ENCODE measurements around the gene SCML2.

Gene SCML2

DNA sequence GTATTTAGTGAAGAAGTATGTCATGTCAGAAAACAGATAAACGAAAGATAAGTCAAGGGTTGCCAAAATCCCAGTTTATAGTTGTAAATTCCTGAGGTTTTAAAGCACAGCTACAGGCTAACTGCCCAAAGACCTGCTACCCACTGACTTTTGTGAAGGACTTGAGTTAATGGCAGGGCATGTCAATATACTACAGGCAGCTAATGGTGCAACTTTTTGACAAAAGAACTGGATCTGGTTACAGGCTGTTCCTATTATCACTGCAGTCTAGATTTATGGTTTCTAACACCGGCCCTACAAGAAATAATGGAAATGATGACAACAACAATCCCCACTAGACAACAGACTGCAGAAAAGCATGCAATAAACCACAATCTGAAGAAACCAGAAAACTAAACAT is 6.4 kb downstream of the SCML2 start:
- no peak overlapping the region for H3K27ac ChIP-seq (ENCODE audit: low read length, poor library complexity, severe bottlenecking)
- 0% methylated on average over 1 of the region's 2 CpGs for WGBS
- no peak overlapping the region for H2AFZ ChIP-seq (ENCODE audit: low read depth, low read length)
- no peak overlapping the region for H4K8ac ChIP-seq (ENCODE audit: low read length)
- no peaks in the 10 kb centered on the region for H3K36me3 ChIP-seq (ENCODE audit: control insufficient read depth in 1 of 2, insufficient read depth in 2 of 2, low read depth in 1 of 2, low read length in 2 of 2)
- no peak overlapping the region for H2BK15ac ChIP-seq (ENCODE audit: low read depth, poor library complexity, severe bottlenecking)
- no peak overlapping the region for H3K4me2 ChIP-seq (ENCODE audit: low read length, poor library complexity, severe bottlenecking)
- H2BK12ac ChIP-seq (ENCODE audit: low read length in 2 of 2) = no peak overlapping the region
- H3K18ac ChIP-seq (ENCODE audit: low read depth in 1 of 2, low read length in 2 of 2) = no peak overlapping the region
- H3K79me1 ChIP-seq (replicated peaks; ENCODE audit: low read length, poor library complexity, severe bottlenecking) = no peaks in the 10 kb centered on the region
- no peak overlapping the region for H4K91ac ChIP-seq (ENCODE audit: low read length)
- no peak overlapping the region for H3K14ac ChIP-seq (ENCODE audit: low read length in 2 of 2)
- no peak overlapping the region for H3K4ac ChIP-seq (ENCODE audit: low read depth in 1 of 2, low read length in 2 of 2)
- H3K27me3 ChIP-seq (ENCODE audit: control insufficient read depth in 1 of 2, insufficient read depth in 1 of 2, low read length in 2 of 2) = no peaks in the 10 kb centered on the region
- H3K9ac ChIP-seq (ENCODE audit: low read length) = no peak overlapping the region
- H3K4me3 ChIP-seq (ENCODE audit: insufficient read depth in 1 of 2, low read depth in 1 of 2, low read length in 2 of 2) = no peak overlapping the region
- H3K9me3 ChIP-seq (ENCODE audit: control insufficient read depth, low read length) = no peaks in the 10 kb centered on the region
- no peaks in the 10 kb centered on the region for H3K4me1 ChIP-seq (ENCODE audit: control insufficient read depth, insufficient read depth, low read depth, low read length)
- H2AK5ac ChIP-seq (ENCODE audit: low read length, severe bottlenecking) = no peak overlapping the region
- no peak overlapping the region for H3K23ac ChIP-seq (ENCODE audit: low read length in 2 of 2)
- H2BK120ac ChIP-seq (ENCODE audit: low read depth, low read length) = no peak overlapping the region
- DNase-seq = peak; percentile 1
- no peak overlapping the region for H2BK5ac ChIP-seq (ENCODE audit: low read depth, low read length, poor library complexity, severe bottlenecking)

DNA sequence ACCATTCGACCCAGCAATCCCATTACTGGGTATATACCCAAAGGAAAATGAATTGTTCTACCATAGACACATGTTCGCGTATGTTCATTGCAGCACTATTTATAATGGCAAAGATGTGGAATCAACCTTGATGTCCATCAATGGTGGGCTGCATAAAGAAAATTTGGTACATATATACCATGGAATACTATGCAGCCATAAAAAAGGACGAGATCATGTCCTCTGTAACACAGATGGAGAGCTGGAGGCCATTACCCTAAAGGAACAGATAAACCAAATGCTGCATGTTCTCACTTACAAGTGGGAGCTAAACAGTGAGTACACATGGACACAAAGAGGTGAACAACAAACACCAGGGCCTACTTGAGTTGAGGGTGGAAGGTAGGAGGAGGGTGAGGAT is 45.1 kb downstream of the SCML2 start:
- H2BK120ac ChIP-seq (ENCODE audit: low read depth, low read length) = no peak overlapping the region
- no peak overlapping the region for H3K27ac ChIP-seq (ENCODE audit: low read length, poor library complexity, severe bottlenecking)
- H4K91ac ChIP-seq (ENCODE audit: low read length) = no peak overlapping the region
- no peak overlapping the region for H2AK5ac ChIP-seq (ENCODE audit: low read length, severe bottlenecking)
- no peaks in the 10 kb centered on the region for H3K27me3 ChIP-seq (ENCODE audit: control insufficient read depth in 1 of 2, insufficient read depth in 1 of 2, low read length in 2 of 2)
- no peak for DNase-seq
- no peak overlapping the region for H3K14ac ChIP-seq (ENCODE audit: low read length in 2 of 2)
- H3K9me3 ChIP-seq (ENCODE audit: control insufficient read depth, low read length) = no peaks in the 10 kb centered on the region
- H3K23ac ChIP-seq (ENCODE audit: low read length in 2 of 2) = no peak overlapping the region
- H3K4me3 ChIP-seq (ENCODE audit: insufficient read depth in 1 of 2, low read depth in 1 of 2, low read length in 2 of 2) = no peak overlapping the region
- H3K4me1 ChIP-seq (ENCODE audit: control insufficient read depth, insufficient read depth, low read depth, low read length) = no peaks in the 10 kb centered on the region
- no peaks in the 10 kb centered on the region for H3K79me1 ChIP-seq (replicated peaks; ENCODE audit: low read length, poor library complexity, severe bottlenecking)
- no peak overlapping the region for H2BK5ac ChIP-seq (ENCODE audit: low read depth, low read length, poor library complexity, severe bottlenecking)
- no peak overlapping the region for H3K4me2 ChIP-seq (ENCODE audit: low read length, poor library complexity, severe bottlenecking)
- WGBS = no CpG with 5 or more reads among the region's 4 CpGs
- H3K18ac ChIP-seq (ENCODE audit: low read depth in 1 of 2, low read length in 2 of 2) = no peak overlapping the region
- H2AFZ ChIP-seq (ENCODE audit: low read depth, low read length) = no peak overlapping the region
- H2BK12ac ChIP-seq (ENCODE audit: low read length in 2 of 2) = no peak overlapping the region
- H3K4ac ChIP-seq (ENCODE audit: low read depth in 1 of 2, low read length in 2 of 2) = no peak overlapping the region
- no peaks in the 10 kb centered on the region for H3K36me3 ChIP-seq (ENCODE audit: control insufficient read depth in 1 of 2, insufficient read depth in 2 of 2, low read depth in 1 of 2, low read length in 2 of 2)
- H3K9ac ChIP-seq (ENCODE audit: low read length) = no peak overlapping the region
- H2BK15ac ChIP-seq (ENCODE audit: low read depth, poor library complexity, severe bottlenecking) = no peak overlapping the region
- H4K8ac ChIP-seq (ENCODE audit: low read length) = no peak overlapping the region

DNA sequence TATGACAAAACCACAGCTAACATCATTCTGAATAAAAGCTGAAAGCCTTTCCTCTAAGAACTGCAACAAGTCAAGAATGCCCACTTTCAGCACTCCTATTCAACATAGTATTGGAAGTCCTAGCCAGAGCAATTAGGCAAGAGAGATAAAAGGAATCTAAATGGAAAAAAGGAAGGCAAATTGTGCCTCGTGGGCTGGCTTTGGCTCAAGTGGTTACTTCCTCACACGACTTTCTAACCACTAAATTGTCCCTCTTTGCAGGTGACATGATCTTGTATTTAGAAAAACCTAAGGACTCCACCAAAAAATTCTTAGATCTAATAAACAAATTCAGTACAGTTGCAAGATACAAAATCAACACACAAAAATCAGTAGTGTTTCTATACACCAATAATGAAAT is 57.2 kb downstream of the SCML2 start:
- Histone ChIP-seq H3K9me3 (ENCODE audit: control insufficient read depth, low read length) (no peaks in the 10 kb centered on the region), H3K27ac (ENCODE audit: low read length, poor library complexity, severe bottlenecking) (no peak overlapping the region), H3K27me3 (ENCODE audit: control insufficient read depth in 1 of 2, insufficient read depth in 1 of 2, low read length in 2 of 2) (no peaks in the 10 kb centered on the region), H3K4me2 (ENCODE audit: low read length, poor library complexity, severe bottlenecking) (no peak overlapping the region), H3K79me1 (replicated peaks; ENCODE audit: low read length, poor library complexity, severe bottlenecking) (peaks cover 3% of the 10 kb centered on the region), H3K4me1 (ENCODE audit: control insufficient read depth, insufficient read depth, low read depth, low read length) (no peaks in the 10 kb centered on the region), H2AFZ (ENCODE audit: low read depth, low read length) (no peak overlapping the region), H2AK5ac (ENCODE audit: low read length, severe bottlenecking) (no peak overlapping the region), H3K4ac (ENCODE audit: low read depth in 1 of 2, low read length in 2 of 2) (no peak overlapping the region), H4K91ac (ENCODE audit: low read length) (no peak overlapping the region), H3K18ac (ENCODE audit: low read depth in 1 of 2, low read length in 2 of 2) (no peak overlapping the region), H2BK5ac (ENCODE audit: low read depth, low read length, poor library complexity, severe bottlenecking) (no peak overlapping the region), H3K9ac (ENCODE audit: low read length) (no peak overlapping the region), H3K14ac (ENCODE audit: low read length in 2 of 2) (no peak overlapping the region), H3K23ac (ENCODE audit: low read length in 2 of 2) (no peak overlapping the region), H3K36me3 (ENCODE audit: control insufficient read depth in 1 of 2, insufficient read depth in 2 of 2, low read depth in 1 of 2, low read length in 2 of 2) (no peaks in the 10 kb centered on the region), H4K8ac (ENCODE audit: low read length) (no peak overlapping the region), H2BK120ac (ENCODE audit: low read depth, low read length) (no peak overlapping the region), H3K4me3 (ENCODE audit: insufficient read depth in 1 of 2, low read depth in 1 of 2, low read length in 2 of 2) (no peak overlapping the region), H2BK15ac (ENCODE audit: low read depth, poor library complexity, severe bottlenecking) (no peak overlapping the region), H2BK12ac (ENCODE audit: low read length in 2 of 2) (no peak overlapping the region)
- 7% methylated on average over 2 of the region's 2 CpGs for WGBS
- DNase-seq = no peak

DNA sequence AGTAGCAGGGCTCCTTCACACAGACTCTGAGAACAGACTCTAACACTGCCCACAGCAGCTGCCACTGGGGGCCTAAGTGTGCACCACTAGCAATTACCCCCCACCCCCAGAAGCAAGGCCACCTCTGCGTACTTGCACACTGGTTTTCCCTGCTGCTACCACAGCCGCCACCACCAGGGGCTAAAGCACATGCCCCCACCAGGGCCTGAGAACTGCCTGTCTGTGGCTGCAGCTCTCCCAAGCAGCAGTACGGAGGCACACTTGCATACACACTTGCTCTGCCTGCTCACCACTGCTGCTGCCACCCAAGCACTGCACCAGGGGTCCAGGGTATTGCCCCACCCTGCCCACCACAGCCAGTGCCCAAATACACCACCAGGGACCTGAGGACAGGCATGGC is 59.6 kb downstream of the SCML2 start:
- H3K27ac ChIP-seq (ENCODE audit: low read length, poor library complexity, severe bottlenecking) = no peak overlapping the region
- H2BK12ac ChIP-seq (ENCODE audit: low read length in 2 of 2) = no peak overlapping the region
- peaks cover 3% of the 10 kb centered on the region for H3K79me1 ChIP-seq (replicated peaks; ENCODE audit: low read length, poor library complexity, severe bottlenecking)
- H3K4me2 ChIP-seq (ENCODE audit: low read length, poor library complexity, severe bottlenecking) = no peak overlapping the region
- H3K14ac ChIP-seq (ENCODE audit: low read length in 2 of 2) = no peak overlapping the region
- no peaks in the 10 kb centered on the region for H3K4me1 ChIP-seq (ENCODE audit: control insufficient read depth, insufficient read depth, low read depth, low read length)
- DNase-seq = no peak
- H3K27me3 ChIP-seq (ENCODE audit: control insufficient read depth in 1 of 2, insufficient read depth in 1 of 2, low read length in 2 of 2) = no peaks in the 10 kb centered on the region
- H2BK120ac ChIP-seq (ENCODE audit: low read depth, low read length) = no peak overlapping the region
- no peak overlapping the region for H3K4me3 ChIP-seq (ENCODE audit: insufficient read depth in 1 of 2, low read depth in 1 of 2, low read length in 2 of 2)
- H2AFZ ChIP-seq (ENCODE audit: low read depth, low read length) = no peak overlapping the region
- no peak overlapping the region for H4K91ac ChIP-seq (ENCODE audit: low read length)
- no peak overlapping the region for H3K23ac ChIP-seq (ENCODE audit: low read length in 2 of 2)
- no peaks in the 10 kb centered on the region for H3K36me3 ChIP-seq (ENCODE audit: control insufficient read depth in 1 of 2, insufficient read depth in 2 of 2, low read depth in 1 of 2, low read length in 2 of 2)
- H2AK5ac ChIP-seq (ENCODE audit: low read length, severe bottlenecking) = no peak overlapping the region
- 78% methylated on average over 3 of the region's 3 CpGs for WGBS
- H3K9me3 ChIP-seq (ENCODE audit: control insufficient read depth, low read length) = no peaks in the 10 kb centered on the region
- no peak overlapping the region for H2BK15ac ChIP-seq (ENCODE audit: low read depth, poor library complexity, severe bottlenecking)
- H3K4ac ChIP-seq (ENCODE audit: low read depth in 1 of 2, low read length in 2 of 2) = no peak overlapping the region
- H4K8ac ChIP-seq (ENCODE audit: low read length) = no peak overlapping the region
- H3K9ac ChIP-seq (ENCODE audit: low read length) = no peak overlapping the region
- H2BK5ac ChIP-seq (ENCODE audit: low read depth, low read length, poor library complexity, severe bottlenecking) = no peak overlapping the region
- H3K18ac ChIP-seq (ENCODE audit: low read depth in 1 of 2, low read length in 2 of 2) = no peak overlapping the region

All from mesenchymal stem cell (in vitro differentiated cells and primary cell).